Measurements from ENCODE around the gene CFAP74.

DNA sequence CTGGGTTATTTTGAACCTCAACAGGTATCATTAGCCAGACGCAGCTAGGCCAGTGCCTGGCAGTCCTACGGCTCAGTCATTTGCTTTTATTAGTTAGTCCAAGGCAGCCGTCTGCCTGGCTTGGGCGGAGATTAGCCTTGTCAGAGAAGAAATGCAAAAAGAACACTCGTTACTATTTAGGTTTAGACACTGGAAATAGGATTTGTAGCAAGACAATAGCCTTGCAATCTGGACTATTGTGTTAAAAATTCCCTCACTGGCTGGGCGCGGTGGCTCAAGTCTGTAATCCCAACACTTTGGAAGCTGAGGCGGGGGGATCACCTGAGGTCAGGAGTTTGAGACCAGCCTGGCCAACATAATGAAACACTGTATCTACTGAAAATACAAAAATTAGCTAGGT, 35.7 kb upstream of the CFAP74 start:
- TF ChIP-seq, protein P1, sequence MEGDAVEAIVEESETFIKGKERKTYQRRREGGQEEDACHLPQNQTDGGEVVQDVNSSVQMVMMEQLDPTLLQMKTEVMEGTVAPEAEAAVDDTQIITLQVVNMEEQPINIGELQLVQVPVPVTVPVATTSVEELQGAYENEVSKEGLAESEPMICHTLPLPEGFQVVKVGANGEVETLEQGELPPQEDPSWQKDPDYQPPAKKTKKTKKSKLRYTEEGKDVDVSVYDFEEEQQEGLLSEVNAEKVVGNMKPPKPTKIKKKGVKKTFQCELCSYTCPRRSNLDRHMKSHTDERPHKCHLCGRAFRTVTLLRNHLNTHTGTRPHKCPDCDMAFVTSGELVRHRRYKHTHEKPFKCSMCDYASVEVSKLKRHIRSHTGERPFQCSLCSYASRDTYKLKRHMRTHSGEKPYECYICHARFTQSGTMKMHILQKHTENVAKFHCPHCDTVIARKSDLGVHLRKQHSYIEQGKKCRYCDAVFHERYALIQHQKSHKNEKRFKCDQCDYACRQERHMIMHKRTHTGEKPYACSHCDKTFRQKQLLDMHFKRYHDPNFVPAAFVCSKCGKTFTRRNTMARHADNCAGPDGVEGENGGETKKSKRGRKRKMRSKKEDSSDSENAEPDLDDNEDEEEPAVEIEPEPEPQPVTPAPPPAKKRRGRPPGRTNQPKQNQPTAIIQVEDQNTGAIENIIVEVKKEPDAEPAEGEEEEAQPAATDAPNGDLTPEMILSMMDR (IDR thresholded peaks at IDR 0.05): no peak
- no peak for TF ChIP-seq POLR2A (IDR thresholded peaks at IDR 0.05)

Measured in testis (tissue), 2 donors.